ENCODE measurements around the gene PNPT1. TPM values are rescaled to one million over a fixed set of nuclear protein-coding genes. Genes with fewer than 3 reads are reported as not detected.

Gene PNPT1
- total and polyA plus RNA-seq, 2 of the 4 experiments (the other 2 are of a cell fraction): 11.2 to 14.3 TPM

- H2BK15ac ChIP-seq (ENCODE audit: low read depth, low read length): peak within 1 kb of the TSS; percentile 2; the same call in 1 of the 3 replicates
- peak within 1 kb of the TSS; percentile 68 for H2BK120ac ChIP-seq (ENCODE audit: low read depth, low read length)
- peak within 1 kb of the TSS; percentile 97 for H3K4me2 ChIP-seq (ENCODE audit: low read depth, low read length)
- peaks cover 22 to 43% of the 10 kb centered on the region in 2 experiments for H3K79me1 ChIP-seq (ENCODE audit: low read depth in 1 of 2, low read length in 2 of 2)
- peak within 1 kb of the TSS; percentile 39; the same call in 1 of the 2 replicates for H2BK20ac ChIP-seq (ENCODE audit: low read depth, low read length)
- H3K56ac ChIP-seq (ENCODE audit: extremely low read depth, insufficient read depth, low read length): peak within 1 kb of the TSS; percentile 93
- dilution Hi-C loops (cut with HindIII; ENCODE audit: low sequenced_read_pairs, unreplicated experiment): no loop called here
- H3K9me3 ChIP-seq (ENCODE audit: control insufficient read depth, insufficient read depth, low read length): no peaks in the 10 kb centered on the region
- H3K4me3 ChIP-seq (ENCODE audit: insufficient read depth, low read depth, low read length): peak within 1 kb of the TSS; percentile 94
- BruUV-seq (replicated peaks): TSS peak; percentile 61
- peak within 1 kb of the TSS; percentile 98 for H3K23ac ChIP-seq (ENCODE audit: low read depth, low read length)
- peaks cover 3% of the 10 kb centered on the region for H3K36me3 ChIP-seq (ENCODE audit: control insufficient read depth, insufficient read depth, low read length)
- H2AK9ac ChIP-seq (replicated peaks; ENCODE audit: low read depth, low read length, poor library complexity): peak within 1 kb of the TSS; percentile 98
- peak within 1 kb of the TSS; percentile 82 for H4K91ac ChIP-seq (ENCODE audit: insufficient read depth, low read depth, low read length)
- peaks cover 12% of the 10 kb centered on the region; the same call in 1 of the 2 replicates for H4K20me1 ChIP-seq (ENCODE audit: insufficient read depth, low read length)
- CTCF ChIA-PET: no interaction called here
- ATAC-seq (ENCODE audit: low read depth) (peak; percentile 93), DNase-seq (peak; percentile 100)
- peak within 1 kb of the TSS; percentile 70 to 96 for H4K8ac ChIP-seq (ENCODE audit: low read depth in 2 of 2, low read length in 2 of 2)
- peak within 1 kb of the TSS; percentile 65 for H3K18ac ChIP-seq (ENCODE audit: low read depth, low read length)
- peak within 1 kb of the TSS; percentile 94 for H2AFZ ChIP-seq (replicated peaks; ENCODE audit: low read length, poor library complexity)
- H3K27me3 ChIP-seq (ENCODE audit: control insufficient read depth, insufficient read depth, low read length): no peaks in the 10 kb centered on the region
- H3K9ac ChIP-seq (ENCODE audit: low read depth, low read length): peak within 1 kb of the TSS; percentile 97
- H2BK5ac ChIP-seq (ENCODE audit: low read depth, low read length, poor library complexity, severe bottlenecking): peak within 1 kb of the TSS; percentile 86
- in situ Hi-C loops (cut with MboI; ENCODE audit: low sequenced_read_pairs): no loop called here
- peak within 1 kb of the TSS; percentile 79 for H2AK5ac ChIP-seq (ENCODE audit: low read depth, low read length)
- intact Hi-C loops (cut with micrococcal nuclease): no loop called here
- H3K14ac ChIP-seq (replicated peaks; ENCODE audit: low read depth, low read length): peak within 1 kb of the TSS; percentile 98
- peaks cover 7% of the 10 kb centered on the region; the same call in 1 of the 2 replicates for H3K9me1 ChIP-seq (ENCODE audit: insufficient read depth, low read length)
- H3K4ac ChIP-seq (ENCODE audit: low read depth, low read length): peak within 1 kb of the TSS; percentile 94
- peak within 1 kb of the TSS; percentile 76 for H4K5ac ChIP-seq (ENCODE audit: low read depth, low read length)
- H3K27ac ChIP-seq (ENCODE audit: insufficient read depth, low read length): peak within 1 kb of the TSS; percentile 82
- 0% methylated on average over 33 of the region's 82 CpGs; no CpG with 5 or more reads in 1 of the 2 experiments for WGBS, 2 experiments (ENCODE audit: extremely low coverage in 2 of 2, insufficient read length in 1 of 2)
- H3K4me1 ChIP-seq (ENCODE audit: control insufficient read depth, insufficient read depth, low read length): peaks cover 3% of the 10 kb centered on the region
- POLR2A ChIA-PET (ENCODE audit: unreplicated experiment): interaction anchor here (1.4 kb wide), 1 partner anchor 20 kb away, joined by 3 read pairs; no protein-coding TSS in a partner anchor
- no peak for TF ChIP-seq ELK1 (IDR thresholded peaks at IDR 0.05; ENCODE audit: borderline replicate concordance, low read depth, low read length)
- TF ChIP-seq BHLHE40 (IDR thresholded peaks at IDR 0.05; ENCODE audit: low read depth, low read length): peak; percentile 95
- peak; percentile 37 for TF ChIP-seq CTCF (conservative IDR thresholded peaks at IDR 0.05; ENCODE audit: low read depth, low read length)
- TF ChIP-seq NFE2L2 (IDR thresholded peaks at IDR 0.05; ENCODE audit: low read depth, low read length): 0 out of 2 replicates have a peak, but pooled peaks have one; percentile 9
- peak; percentile 88; the same call in 1 of the 2 replicates for TF ChIP-seq MAZ (IDR thresholded peaks at IDR 0.05; ENCODE audit: borderline replicate concordance, low read depth, low read length)
- no peak for TF ChIP-seq SMC3 (IDR thresholded peaks at IDR 0.05; ENCODE audit: low read depth, low read length)
- no peak for TF ChIP-seq FOS (IDR thresholded peaks at IDR 0.05; ENCODE audit: low read depth, low read length)
- no peak for TF ChIP-seq USF2 (IDR thresholded peaks at IDR 0.05; ENCODE audit: low read depth, low read length)
- TF ChIP-seq POLR2A (IDR thresholded peaks at IDR 0.05; ENCODE audit: low read depth, low read length): peak; percentile 89
- peak; percentile 91 for TF ChIP-seq CHD1 (IDR thresholded peaks at IDR 0.05; ENCODE audit: low read depth, low read length)
- TF ChIP-seq CEBPB (IDR thresholded peaks at IDR 0.05; ENCODE audit: low read depth, low read length): no peak
- TF ChIP-seq MXI1 (IDR thresholded peaks at IDR 0.05; ENCODE audit: borderline replicate concordance, low read depth, low read length): peak; percentile 49; the same call in 1 of the 2 replicates
- TF ChIP-seq RAD21 (IDR thresholded peaks at IDR 0.05; ENCODE audit: low read length): no peak
These were observed 76.2 kb downstream of the PNPT1 start, which contains the start of gene PPP4R3B for GRCh38 chr2:55617175-55618024. TSS of gene PPP4R3B (minus strand) at chr2:55617622. CDS start at chr2:55617285, 337 bp downstream.

Measured in IMR-90 (cell line).